Measurements from ENCODE around the gene LRRN2.

GRCh38 chr1:204574865-204575163 lies 110.7 kb downstream of the LRRN2 start:
- TF ChIP-seq CTCF (conservative IDR thresholded peaks at IDR 0.05 in 1 of 2, IDR thresholded peaks at IDR 0.05 in 1 of 2; ENCODE audit: low read depth in 1 of 2, low read length in 2 of 2) (no peak), EZH2 (IDR thresholded peaks at IDR 0.05; ENCODE audit: low read length, missing control alignments) (no peak)
